Neural cell (in vitro differentiated cells): Measurements from ENCODE around the gene SLC35G6. TPM values are rescaled to one million over a fixed set of nuclear protein-coding genes. Genes with fewer than 3 reads are reported as not detected.

ENCODE experiments used
- H2AFZ ChIP-seq: fragments of 200-600, 300-800 bp; sonication (generic), shearing (Covaris generic); 2 replicates; pipeline ENCODE4 v1.6.0; 2014; ENCODE audit warnings: low read depth, mild to moderate bottlenecking, antibody characterized with exemption, low read length, moderate library complexity
- H3F3A ChIP-seq: fragments of 200-600 bp; shearing (Covaris generic); 2 replicates; pipeline ENCODE4 v1.6.1; 2016; ENCODE audit warnings: mild to moderate bottlenecking, moderate library complexity, mixed read lengths, antibody characterized with exemption, low read length; ENCODE audit not compliant: insufficient read depth, poor library complexity, severe bottlenecking
- H3K27ac ChIP-seq: fragments of 200-600, 300-800 bp; sonication (generic), shearing (Covaris generic); 2 replicates; pipeline ENCODE4 v1.5.1; 2014; ENCODE audit warnings: mild to moderate bottlenecking, low read length, moderate library complexity
- H3K27me3 ChIP-seq: fragments of 300-800, 200-600 bp; sonication (generic), shearing (Covaris generic); 2 replicates; pipeline ENCODE4 v1.6.0; 2014; ENCODE audit warnings: mild to moderate bottlenecking, low read depth, low read length, moderate library complexity; ENCODE audit not compliant: insufficient read depth
- H3K36me3 ChIP-seq: fragments of 300-800, 200-600 bp; sonication (generic), shearing (Covaris generic); 2 replicates; pipeline ENCODE4 v1.5.1; 2014; ENCODE audit warnings: mild to moderate bottlenecking, antibody characterized with exemption, low read length, moderate library complexity; ENCODE audit not compliant: insufficient read depth
- H3K4me2 ChIP-seq: fragments of 300-800, 200-600 bp; sonication (generic), shearing (Covaris generic); 2 replicates; pipeline ENCODE4 v1.6.0; 2014; ENCODE audit warnings: mild to moderate bottlenecking, low read length
- H3K4me3 ChIP-seq: fragments of 300-800, 200-600 bp; sonication (generic), shearing (Covaris generic); 2 replicates; pipeline ENCODE4 v1.5.1; 2014; ENCODE audit warnings: mild to moderate bottlenecking, low read length, moderate library complexity
- H3K79me2 ChIP-seq: fragments of 200-600 bp; shearing (Covaris generic); replicated peaks from 2 replicates; pipeline ENCODE4 v1.6.0; 2014; ENCODE audit warnings: mild to moderate bottlenecking, low read length, moderate library complexity; ENCODE audit not compliant: insufficient read depth
- H3K9ac ChIP-seq: fragments of 300-800, 200-600 bp; sonication (generic), shearing (Covaris generic); 2 replicates; pipeline ENCODE4 v1.6.1; 2016; ENCODE audit warnings: mild to moderate bottlenecking, low read length, mixed read lengths
- H3K9me2 ChIP-seq: fragments of 200-600 bp; shearing (Covaris generic); 2 replicates; pipeline ENCODE4 v1.6.1; 2016; ENCODE audit warnings: mild to moderate bottlenecking, low read length, mixed read lengths; ENCODE audit not compliant: insufficient read depth
- H3K9me3 ChIP-seq: fragments of 200-600, 300-800 bp; sonication (generic), shearing (Covaris generic); 2 replicates; pipeline ENCODE4 v1.6.1; 2016; ENCODE audit warnings: mild to moderate bottlenecking, mixed run types, low read length, moderate library complexity, mixed read lengths
- H4K20me1 ChIP-seq: fragments of 200-600 bp; shearing (Covaris generic); 2 replicates; pipeline ENCODE4 v1.6.1; 2016; ENCODE audit warnings: mild to moderate bottlenecking, mixed run types; ENCODE audit not compliant: insufficient read depth
- CTCF ChIP-seq: fragments of 450-650 bp; IDR thresholded peaks from 2 replicates; pipeline ENCODE4 v1.5.1; 2014; ENCODE audit warnings: antibody characterized with exemption, mild to moderate bottlenecking, moderate library complexity; ENCODE audit not compliant: poor library complexity, severe bottlenecking
- EP300 ChIP-seq: fragments of 450-650 bp; conservative IDR thresholded peaks from 2 replicates; pipeline ENCODE4 v1.6.1; 2014; ENCODE audit warnings: antibody characterized with exemption, mild to moderate bottlenecking, moderate library complexity; ENCODE audit not compliant: poor library complexity, severe bottlenecking
- EZH2 ChIP-seq: fragments of 200-600, 300-800 bp; shearing (Covaris generic), sonication (generic); IDR thresholded peaks from 2 replicates; pipeline ENCODE4 v1.6.1; 2014; ENCODE audit warnings: antibody characterized with exemption, low read length, borderline replicate concordance, mild to moderate bottlenecking; ENCODE audit not compliant: insufficient read depth, poor library complexity, severe bottlenecking
- MXI1 ChIP-seq: fragments of 450-650 bp; conservative IDR thresholded peaks from 2 replicates; pipeline ENCODE4 v1.6.1; 2014; ENCODE audit warnings: antibody characterized with exemption, mild to moderate bottlenecking; ENCODE audit not compliant: poor library complexity, severe bottlenecking
- POLR2AphosphoS5 ChIP-seq: IDR thresholded peaks from 2 replicates; pipeline ENCODE4 v1.6.1; 2012
- RAD21 ChIP-seq: fragments of 450-650 bp; conservative IDR thresholded peaks from 2 replicates; pipeline ENCODE4 v1.6.1; 2014; ENCODE audit warnings: antibody characterized with exemption, mild to moderate bottlenecking, moderate library complexity
- REST ChIP-seq: IDR thresholded peaks from 2 replicates; pipeline ENCODE4 v1.6.1; 2012; ENCODE audit warnings: borderline replicate concordance
- SMC3 ChIP-seq: fragments of 450-650 bp; conservative IDR thresholded peaks from 2 replicates; pipeline ENCODE4 v1.6.1; 2014; ENCODE audit warnings: antibody characterized with exemption, mild to moderate bottlenecking, moderate library complexity; ENCODE audit not compliant: poor library complexity
- TAF1 ChIP-seq: IDR thresholded peaks from 2 replicates; pipeline ENCODE4 v1.6.1; 2012; ENCODE audit warnings: low read depth
- polyA plus RNA-seq: library from polyadenylated mRNA; depleted of rRNA; stranded (reverse); fragments of >200 nt; gene quantifications from 2 replicates; pipeline ENCODE4 v1.2.3, GENCODE V29; 2014

SLC35G6 gene
- polyA plus RNA-seq, 1 donor from 2014 or later = not detected

GRCh38 chr17:7435676-7436555 lies 45.3 kb upstream of the SLC35G6 start:
- Histone ChIP-seq H3K4me2 (no peak overlapping the region), H2AFZ (no peak overlapping the region), H3K27ac (no peak overlapping the region), H3K4me3 (peak overlapping the region; percentile 85), H3K36me3 (no peaks in the 10 kb centered on the region), H3K79me2 (no peaks in the 10 kb centered on the region), H3K9me3 (no peaks in the 10 kb centered on the region), H4K20me1 (no peaks in the 10 kb centered on the region), H3K27me3 (peaks cover 43% of the 10 kb centered on the region), H3K9me2 (no peaks in the 10 kb centered on the region), H3F3A (peaks cover 4% of the 10 kb centered on the region), H3K9ac (peak overlapping the region; percentile 41)
- TF ChIP-seq TAF1 (no peak), POLR2AphosphoS5 (no peak), RAD21 (no peak), EP300 (no peak), EZH2 (no peak), REST (no peak), MXI1 (no peak), CTCF (no peak), SMC3 (no peak)

- peak overlapping the region; percentile 97 for H3K9ac ChIP-seq
- H3K4me2 ChIP-seq = no peak overlapping the region
- H4K20me1 ChIP-seq = no peaks in the 10 kb centered on the region
- peak overlapping the region; percentile 24 for H3K27ac ChIP-seq
- H3K79me2 ChIP-seq = no peaks in the 10 kb centered on the region
- no peak for TF ChIP-seq TAF1
- peak; percentile 85 for TF ChIP-seq RAD21
- TF ChIP-seq SMC3 = peak; percentile 89
- peak; percentile 97 for TF ChIP-seq CTCF
- peak; percentile 38 for TF ChIP-seq POLR2AphosphoS5
- TF ChIP-seq MXI1 = peak; percentile 83
- H3F3A ChIP-seq = peaks cover 4% of the 10 kb centered on the region
- peak overlapping the region; percentile 85 for H3K4me3 ChIP-seq
- no peaks in the 10 kb centered on the region for H3K36me3 ChIP-seq
- H3K9me2 ChIP-seq = no peaks in the 10 kb centered on the region
- H3K9me3 ChIP-seq = no peaks in the 10 kb centered on the region
- H2AFZ ChIP-seq = no peak overlapping the region
- H3K27me3 ChIP-seq = peaks cover 43% of the 10 kb centered on the region
Measured at GRCh38 chr17:7436556-7437368, 44.5 kb upstream of the SLC35G6 start.
